MM.1S (cell line): ENCODE measurements around the gene SAAL1.

Experiments
- DNase-seq: peaks from one replicate; pipeline ENCODE4 v3.0.0-alpha.2; 2015
- H2AFZ ChIP-seq: fragments of 300-600 bp; sonication (generic); 2 replicates; pipeline ENCODE4 v1.6.0; 2016; ENCODE audit warnings: antibody characterized with exemption, low read length
- H3F3A ChIP-seq: fragments of 300-600 bp; sonication (generic); 2 replicates; pipeline ENCODE4 v1.6.1; 2016; ENCODE audit warnings: mild to moderate bottlenecking, antibody characterized with exemption, low read length, moderate library complexity, mixed read lengths; ENCODE audit not compliant: insufficient read depth
- H3K27ac ChIP-seq: fragments of 300-600 bp; sonication (generic); 2 replicates; pipeline ENCODE4 v1.5.1; 2016; ENCODE audit warnings: mild to moderate bottlenecking, low read length
- H3K27me3 ChIP-seq: fragments of 300-600 bp; sonication (generic); replicated peaks from 2 replicates; pipeline ENCODE4 v1.6.0; 2016; ENCODE audit warnings: low read length; ENCODE audit not compliant: insufficient read depth
- H3K36me3 ChIP-seq: fragments of 300-600 bp; sonication (generic); replicated peaks from 2 replicates; pipeline ENCODE4 v1.6.1; 2016; ENCODE audit warnings: mild to moderate bottlenecking, low read length, mixed read lengths; ENCODE audit not compliant: insufficient read depth
- H3K4me1 ChIP-seq: fragments of 300-600 bp; sonication (generic); 2 replicates; pipeline ENCODE4 v1.6.1; 2016; ENCODE audit warnings: low read length, mixed read lengths
- H3K4me2 ChIP-seq: fragments of 300-600 bp; sonication (generic); 2 replicates; pipeline ENCODE4 v1.6.0; 2016; ENCODE audit warnings: low read depth, low read length
- H3K4me3 ChIP-seq: fragments of 300-600 bp; sonication (generic); 2 replicates; pipeline ENCODE4 v1.5.1; 2016; ENCODE audit warnings: low read length, mixed read lengths
- H3K79me2 ChIP-seq: fragments of 300-600 bp; sonication (generic); 2 replicates; pipeline ENCODE4 v1.6.1; 2016; ENCODE audit warnings: mixed run types, low read length, mixed read lengths
- H3K9ac ChIP-seq: fragments of 300-600 bp; sonication (generic); 2 replicates; pipeline ENCODE4 v1.6.1; 2016; ENCODE audit warnings: low read length, mixed read lengths
- H3K9me2 ChIP-seq: fragments of 300-600 bp; sonication (generic); replicated peaks from 2 replicates; pipeline ENCODE4 v1.6.1; 2016; ENCODE audit warnings: mild to moderate bottlenecking, low read length, mixed read lengths; ENCODE audit not compliant: insufficient read depth
- H3K9me3 ChIP-seq: fragments of 300-600 bp; sonication (generic); replicated peaks from 2 replicates; pipeline ENCODE4 v1.6.1; 2016; ENCODE audit warnings: mild to moderate bottlenecking, low read length, mixed read lengths; ENCODE audit not compliant: insufficient read depth
- H4K20me1 ChIP-seq: fragments of 300-600 bp; sonication (generic); 2 replicates; pipeline ENCODE4 v1.6.1; 2016; ENCODE audit warnings: mild to moderate bottlenecking, low read length, moderate library complexity, mixed read lengths; ENCODE audit not compliant: insufficient read depth
- CTCF ChIP-seq: fragments of 300-600 bp; sonication (generic); IDR thresholded peaks from 2 replicates; pipeline ENCODE4 v1.5.1; 2016; ENCODE audit warnings: antibody characterized with exemption, low read length, mixed read lengths
- EZH2 ChIP-seq: fragments of 300-600 bp; sonication (generic); optimal IDR thresholded peaks from 2 replicates; pipeline ENCODE3; 2017; ENCODE audit warnings: low read depth, mild to moderate bottlenecking, antibody characterized with exemption, low read length, mixed read lengths
- EZH2phosphoT487 ChIP-seq: fragments of 300-600 bp; sonication (generic); IDR thresholded peaks from 2 replicates; pipeline ENCODE4 v1.6.1; 2018; ENCODE audit warnings: antibody characterized with exemption, low read length

The SAAL1 gene

GRCh38 chr11:18064450-18065054 is 41.3 kb downstream of the SAAL1 start:
- H3K27ac ChIP-seq = no peak overlapping the region

DNA sequence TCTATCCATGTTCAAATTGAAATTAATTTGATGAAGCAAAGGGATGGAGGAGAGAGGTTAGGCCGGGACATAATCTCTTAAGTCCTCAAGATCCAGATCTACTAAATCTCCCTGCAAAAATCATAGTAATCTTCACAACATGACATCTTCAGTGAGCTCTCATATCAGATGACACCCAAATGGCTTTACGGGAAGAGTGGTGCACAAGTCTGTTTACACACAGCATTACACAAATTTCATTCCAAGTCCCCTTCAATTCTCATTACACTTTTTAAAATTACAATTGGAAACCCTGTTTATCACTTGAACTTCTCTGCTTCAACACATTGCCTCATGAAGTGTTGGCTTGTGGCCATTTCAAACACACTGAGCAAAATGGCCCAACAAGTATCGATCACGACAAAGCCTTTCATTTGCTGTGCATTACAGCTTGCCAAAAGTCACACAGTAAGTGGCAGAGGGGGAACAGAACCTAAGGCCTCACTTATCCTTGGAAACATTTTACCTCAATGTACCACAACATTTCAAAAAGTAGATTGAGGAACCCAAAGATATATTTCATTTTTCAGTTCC is 41.9 kb downstream of the SAAL1 start:
- no peak for DNase-seq
- Histone ChIP-seq H3K36me3 (no peaks in the 10 kb centered on the region), H3K9me3 (no peaks in the 10 kb centered on the region), H3K4me2 (no peak overlapping the region), H3K27ac (no peak overlapping the region), H3K79me2 (no peaks in the 10 kb centered on the region), H4K20me1 (no peaks in the 10 kb centered on the region), H3F3A (no peaks in the 10 kb centered on the region), H2AFZ (no peak overlapping the region), H3K9me2 (no peaks in the 10 kb centered on the region), H3K4me3 (no peak overlapping the region), H3K27me3 (no peaks in the 10 kb centered on the region), H3K9ac (no peak overlapping the region), H3K4me1 (no peaks in the 10 kb centered on the region)
- TF ChIP-seq CTCF = no peak
- no peak for TF ChIP-seq EZH2
- TF ChIP-seq EZH2phosphoT487 = no peak

More at GRCh38 chr11:18064450-18065054, 41.3 kb downstream of the SAAL1 start:
- Histone ChIP-seq H3K4me1 (no peaks in the 10 kb centered on the region), H3K9me2 (no peaks in the 10 kb centered on the region), H3K36me3 (no peaks in the 10 kb centered on the region), H3K9ac (no peak overlapping the region), H3K27me3 (no peaks in the 10 kb centered on the region), H2AFZ (no peak overlapping the region), H4K20me1 (no peaks in the 10 kb centered on the region), H3K9me3 (no peaks in the 10 kb centered on the region), H3K4me2 (no peak overlapping the region), H3F3A (no peaks in the 10 kb centered on the region), H3K79me2 (no peaks in the 10 kb centered on the region), H3K4me3 (no peak overlapping the region)
- DNase-seq = no peak
- no peak for TF ChIP-seq EZH2
- TF ChIP-seq EZH2phosphoT487 = no peak
- TF ChIP-seq CTCF = no peak

- H3K27ac ChIP-seq = no peak overlapping the region
These were observed 42.8 kb downstream of the SAAL1 start for GRCh38 chr11:18063125-18063524.

More at GRCh38 chr11:18063125-18063524, 42.8 kb downstream of the SAAL1 start:
- no peak for DNase-seq
- H3K9ac ChIP-seq = no peak overlapping the region
- H3K4me1 ChIP-seq = no peaks in the 10 kb centered on the region
- no peak for TF ChIP-seq EZH2phosphoT487
- no peak for TF ChIP-seq CTCF
- no peak for TF ChIP-seq EZH2
- no peaks in the 10 kb centered on the region for H4K20me1 ChIP-seq
- H3F3A ChIP-seq = no peaks in the 10 kb centered on the region
- no peak overlapping the region for H2AFZ ChIP-seq
- no peaks in the 10 kb centered on the region for H3K79me2 ChIP-seq
- H3K9me3 ChIP-seq = no peaks in the 10 kb centered on the region
- no peaks in the 10 kb centered on the region for H3K9me2 ChIP-seq
- no peaks in the 10 kb centered on the region for H3K27me3 ChIP-seq
- H3K4me3 ChIP-seq = no peak overlapping the region
- H3K36me3 ChIP-seq = no peaks in the 10 kb centered on the region
- H3K4me2 ChIP-seq = no peak overlapping the region
